ENCODE results near the gene VEZF1.

- TF ChIP-seq CTCF (IDR thresholded peaks at IDR 0.05 in 8 of 11, conservative IDR thresholded peaks at IDR 0.05 in 3 of 11): no peak
- no peak for TF ChIP-seq POLR2A (IDR thresholded peaks at IDR 0.05)
- no peak for TF ChIP-seq POLR2AphosphoS5 (IDR thresholded peaks at IDR 0.05)
Measured at GRCh38 chr17:57985675-57985974, 2.4 kb downstream of the VEZF1 start.

All from spleen (tissue), 7 donors.